Posterior vena cava (tissue), 2 donors: ENCODE results near the gene KRT84. TPM values are rescaled to one million over a fixed set of nuclear protein-coding genes. Genes with fewer than 3 reads are reported as not detected.

Source experiments
- DNase-seq: peaks from one replicate; pipeline ENCODE4 v3.0.0-alpha.2; 2020; ENCODE audit warnings: low spot score
- intact Hi-C, 2 donors: fragments of 100-400 bp; cut with DNase I; formaldehyde crosslinking; loops; one replicate each; pipeline versions ENCODE4 v1.14.1 to v1.14.2; 2022 to 2023
- total RNA-seq, 2 donors: library from RNA; stranded (reverse); fragmentation: NEBNext Ultra II Directional; extraction: Animal tissue kit (Norgen Biotek cat#: 25700); gene quantifications; one replicate each; pipeline ENCODE4 v1.2.1, GENCODE V29; 2021
- donor health status: DM: yes; HTN: yes; CAD: no.
- donor health status: DM: yes; HTN: yes; CAD: no.

KRT84 gene
- total RNA-seq, 2 donors from 2014 or later = not detected

DNA sequence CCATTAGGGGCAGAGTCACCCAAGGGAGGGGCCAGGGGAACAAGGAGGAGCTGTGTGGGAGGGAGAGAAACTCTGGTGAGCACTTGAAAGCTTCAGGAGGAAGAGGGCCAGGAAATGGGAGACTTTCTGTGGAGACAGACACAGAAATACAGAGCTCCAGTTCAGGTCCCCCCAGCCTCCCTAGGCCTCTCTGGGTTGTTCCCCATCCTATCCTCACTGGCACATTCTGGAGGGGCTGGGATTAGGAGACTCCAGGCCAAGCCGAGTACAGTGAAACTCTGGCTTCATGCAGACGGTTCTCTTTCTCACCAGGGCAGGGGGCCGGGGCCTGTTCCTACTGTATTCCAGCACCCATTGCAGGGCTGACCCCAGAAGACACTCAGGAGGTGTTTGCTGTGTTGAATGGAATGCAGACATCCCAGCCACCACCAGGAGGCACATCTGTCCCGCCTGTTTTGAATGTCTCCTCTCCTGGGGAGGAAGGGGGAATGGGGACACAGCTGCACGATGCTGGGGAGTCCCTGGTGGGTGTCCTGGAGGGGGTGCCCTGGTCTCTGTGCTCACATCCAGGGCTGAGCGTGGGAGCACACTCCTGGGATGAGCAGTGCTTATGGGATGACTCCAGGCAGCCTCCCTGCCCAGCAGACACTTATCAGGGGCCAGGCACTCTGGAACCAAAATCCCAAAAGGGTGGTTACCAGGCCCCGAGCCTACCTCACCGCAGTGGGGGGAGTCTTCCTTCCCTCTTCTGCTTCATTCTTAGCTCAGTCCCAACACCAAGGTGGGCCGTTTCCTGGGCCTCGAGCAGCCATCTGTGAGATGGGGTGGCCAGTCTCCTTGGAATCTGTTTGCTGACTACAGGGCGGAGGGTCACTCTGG is 5.5 kb upstream of the KRT84 start:
- no peak for DNase-seq
- intact Hi-C loops = no loop called here

- intact Hi-C loops = no loop called here
- DNase-seq = peak; percentile 72
These were observed 4.1 kb upstream of the KRT84 start for GRCh38 chr12:52389313-52390207.

DNA sequence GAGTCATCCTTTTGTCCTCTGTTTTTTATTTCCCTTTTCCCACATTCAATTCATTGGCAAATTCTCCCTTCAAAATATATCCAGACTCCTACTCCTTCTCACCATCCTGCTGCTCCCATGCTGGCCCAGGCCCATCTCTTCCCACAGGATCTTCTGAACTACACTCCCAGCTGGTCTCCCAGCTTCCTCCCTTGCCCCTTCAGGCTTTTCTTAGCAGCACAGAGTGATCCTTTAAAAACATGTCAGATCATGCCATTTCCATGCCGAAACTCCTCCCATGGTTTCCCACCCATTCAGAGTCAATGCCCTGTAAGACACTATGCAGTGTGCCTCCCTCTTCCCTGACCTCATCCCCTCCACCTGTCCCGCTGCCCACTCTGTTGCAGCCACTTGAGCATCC is 2.4 kb upstream of the KRT84 start:
- intact Hi-C loops = no loop called here
- peak; percentile 46 for DNase-seq

DNA sequence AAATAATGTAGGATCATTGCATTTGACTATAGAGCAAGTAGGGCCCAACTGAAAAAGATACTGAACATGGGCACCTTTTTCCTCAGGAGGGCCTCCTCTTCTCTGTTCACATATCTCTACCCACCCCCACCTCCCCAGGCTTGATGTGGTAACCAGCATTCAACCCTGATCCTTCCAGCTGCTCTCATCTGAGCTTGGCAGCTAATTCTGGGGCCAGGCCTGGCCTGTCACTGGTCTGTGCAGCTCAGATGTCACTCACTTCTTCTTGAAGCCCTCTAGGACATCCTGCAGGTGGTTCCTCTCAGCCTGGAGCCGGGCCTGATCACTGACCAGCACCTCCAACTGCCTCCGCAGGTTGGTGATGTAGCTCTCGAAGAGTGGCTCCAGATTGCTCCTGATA is 2.1 kb downstream of the KRT84 start:
- intact Hi-C loops = no loop called here
- peak; percentile 19 for DNase-seq

DNA sequence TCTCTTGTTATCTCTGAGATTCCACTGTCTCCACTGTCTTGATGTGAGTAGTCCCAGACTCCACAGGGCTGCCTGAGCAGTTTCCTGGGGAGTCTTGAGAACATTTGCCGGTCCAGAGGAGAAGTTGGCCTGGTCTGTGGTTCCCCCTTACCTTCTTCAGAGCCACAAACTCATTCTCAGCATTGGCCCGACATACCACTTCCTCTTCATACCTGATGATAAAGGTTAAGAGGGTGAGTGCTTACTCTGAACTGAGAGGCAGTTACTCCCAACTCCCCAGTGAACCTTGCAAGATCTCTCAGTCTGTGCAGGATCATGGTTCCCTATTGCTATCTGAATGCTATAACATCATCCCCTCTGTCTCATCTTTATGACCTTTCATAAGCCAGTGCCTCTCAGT is 2.6 kb downstream of the KRT84 start:
- intact Hi-C loops = no loop called here
- DNase-seq = peak; percentile 17

DNA sequence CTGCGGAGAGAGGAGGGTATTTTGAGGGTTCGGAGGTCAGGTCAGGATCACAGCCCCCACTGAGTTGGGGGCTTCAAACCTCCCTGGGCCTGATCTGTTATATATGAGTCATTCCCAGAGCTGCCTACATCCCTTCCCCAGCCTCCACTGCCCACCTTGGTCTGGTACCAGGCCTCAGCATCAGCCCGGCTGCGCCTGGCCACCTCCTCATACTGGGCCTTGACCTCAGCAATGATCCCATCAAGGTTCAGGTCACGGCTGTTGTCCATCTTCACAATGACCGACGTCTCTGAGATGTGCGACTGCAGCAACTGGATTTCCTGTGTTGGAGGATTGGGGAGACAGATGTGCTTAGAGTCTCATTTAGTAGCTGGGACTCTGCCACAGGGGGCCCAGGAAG is 4.2 kb downstream of the KRT84 start:
- intact Hi-C loops = no loop called here
- peak; percentile 68 for DNase-seq

DNA sequence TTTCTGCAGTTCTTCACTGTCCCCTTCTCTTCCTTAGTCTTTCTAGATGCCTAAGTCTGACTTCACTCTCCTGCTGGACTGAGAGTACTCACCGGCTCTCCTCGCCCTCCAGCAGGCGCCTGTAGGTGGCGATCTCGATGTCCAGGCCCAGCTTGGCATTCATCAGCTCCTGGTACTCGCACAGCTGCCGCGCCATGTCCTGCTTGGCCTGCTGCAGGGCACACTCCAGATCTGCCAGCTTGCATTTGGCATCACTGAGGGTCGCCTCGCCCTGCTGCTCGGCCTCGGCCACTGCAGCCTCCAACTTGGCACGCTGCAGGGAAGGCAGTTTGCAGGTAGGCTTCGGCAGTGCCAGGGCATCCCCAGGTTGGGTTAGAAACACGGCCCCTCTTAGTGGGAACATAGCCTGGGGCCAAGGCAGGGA is 5.2 kb downstream of the KRT84 start:
- peak; percentile 64 for DNase-seq
- intact Hi-C loops = no loop called here

DNA sequence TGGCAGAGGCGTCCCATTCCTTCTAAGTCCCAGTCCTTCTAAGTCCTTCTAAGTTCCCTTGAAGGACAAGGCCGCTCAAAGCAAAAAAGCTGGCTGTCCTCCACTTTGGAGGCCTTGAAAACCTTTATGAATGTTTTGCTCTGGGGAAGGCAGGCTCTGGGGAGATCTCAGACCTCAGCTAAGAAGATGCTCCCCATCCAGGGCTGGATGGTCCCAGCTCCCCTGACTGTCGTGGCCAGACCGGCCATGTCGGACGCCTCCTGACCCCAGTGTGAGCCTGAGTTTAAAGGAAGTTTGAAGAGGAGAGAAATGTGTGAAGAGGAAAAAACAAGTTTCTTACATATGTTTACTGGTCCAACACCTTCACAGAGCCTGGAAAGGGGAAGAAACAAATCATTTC is 5.9 kb downstream of the KRT84 start:
- peak; percentile 60 for DNase-seq
- intact Hi-C loops = no loop called here

DNA sequence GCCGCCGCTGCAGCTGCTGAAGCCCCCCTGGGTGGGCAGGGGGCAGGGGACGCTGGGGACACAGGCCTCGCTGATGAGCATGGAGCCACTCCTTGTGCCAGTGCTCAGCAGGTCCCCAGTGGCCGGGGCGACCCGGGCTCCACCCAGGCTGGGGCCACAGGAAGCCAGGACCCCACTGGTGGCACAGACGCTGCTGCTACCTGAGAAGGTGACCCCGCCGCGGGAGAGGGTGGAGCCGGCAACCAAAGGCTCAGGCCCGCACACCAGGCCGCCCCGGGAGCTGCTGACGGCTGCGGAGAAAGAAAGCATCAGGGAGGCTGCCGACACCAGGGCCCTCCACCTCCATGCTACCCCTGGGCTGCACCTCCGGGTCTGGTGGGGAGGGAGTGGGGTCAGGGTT is 7.4 kb downstream of the KRT84 start:
- intact Hi-C loops = no loop called here
- no peak for DNase-seq

DNA sequence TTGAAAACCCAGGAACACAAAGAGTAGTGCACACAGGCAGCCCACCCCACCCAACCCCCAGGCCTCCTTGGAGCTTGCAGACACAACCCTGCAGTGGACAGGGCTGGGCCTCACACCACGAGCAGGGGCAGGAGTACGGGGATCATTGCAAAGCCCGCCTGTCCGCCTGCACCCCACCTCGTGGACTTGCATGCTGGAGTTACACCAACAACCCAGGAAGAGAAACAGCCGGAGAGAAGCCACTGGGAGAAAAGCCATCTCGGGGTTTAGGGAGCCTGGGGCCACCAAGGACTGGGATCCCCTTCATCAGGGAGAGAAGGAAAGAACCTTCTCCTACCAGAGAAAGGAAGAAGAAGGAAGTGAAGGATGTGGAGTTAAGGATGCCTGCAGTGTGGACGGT is 8.2 kb downstream of the KRT84 start:
- DNase-seq = no peak
- intact Hi-C loops = no loop called here

GRCh38 chr12:52372216-52373154 is 13.0 kb downstream of the KRT84 start:
- intact Hi-C loops = no loop called here
- peak; percentile 94 for DNase-seq

- intact Hi-C loops = no loop called here
- DNase-seq = no peak
These were observed 13.7 kb downstream of the KRT84 start for GRCh38 chr12:52371716-52372115.

DNA sequence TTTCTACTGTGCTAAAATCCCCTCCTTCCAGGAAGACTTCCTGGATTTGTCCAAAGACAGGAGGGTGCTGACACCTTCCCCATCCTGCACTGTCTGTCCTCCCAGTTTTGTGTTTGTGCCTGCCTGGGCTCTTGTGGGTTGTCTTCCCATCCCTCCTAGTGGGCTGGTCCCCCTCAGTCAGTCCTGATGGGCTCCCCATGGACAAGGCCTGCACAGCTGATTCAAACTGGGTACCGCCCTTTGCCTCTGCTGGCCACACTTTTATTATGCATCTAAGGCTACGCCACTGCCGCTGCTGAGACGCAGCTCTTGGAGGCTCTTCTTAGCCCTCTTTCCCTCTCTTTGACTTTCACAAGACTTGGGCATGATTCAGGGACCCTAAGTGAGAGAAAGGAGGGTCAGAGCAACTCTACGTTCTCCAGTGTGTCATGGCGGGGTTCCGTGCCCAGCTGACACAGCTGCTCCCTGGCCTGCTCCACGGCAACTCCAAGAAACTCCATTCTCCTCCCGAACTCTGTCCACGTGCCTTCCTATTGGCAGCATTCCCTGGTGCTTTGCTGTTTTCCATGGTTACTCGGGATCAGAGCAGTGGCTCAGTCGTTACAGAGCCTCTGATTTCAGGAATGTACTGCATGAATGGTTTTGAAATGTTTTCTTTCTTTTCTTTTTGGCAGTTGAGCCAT is 14.4 kb downstream of the KRT84 start:
- DNase-seq = peak; percentile 88
- intact Hi-C loops = no loop called here

DNA sequence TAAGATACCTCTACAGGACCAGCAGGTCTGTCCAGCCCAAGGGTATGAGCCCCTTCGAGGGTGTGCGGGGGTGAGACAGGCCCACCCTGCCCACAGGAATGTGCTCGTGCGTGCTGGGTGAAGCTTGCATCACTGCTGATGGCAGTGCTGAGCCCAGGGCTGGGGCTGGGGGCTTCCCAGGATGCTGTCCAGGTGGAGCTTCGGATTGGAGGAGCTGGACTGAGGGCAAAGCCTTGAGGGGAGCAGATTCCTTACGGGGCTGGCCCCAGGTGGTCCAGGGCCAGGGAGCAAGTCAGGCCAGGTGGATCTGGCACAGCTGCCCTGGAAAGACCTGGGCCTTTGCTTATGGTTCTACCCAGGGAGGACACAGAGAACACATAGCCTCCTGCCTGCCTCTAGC is 15.6 kb downstream of the KRT84 start:
- intact Hi-C loops = no loop called here
- no peak for DNase-seq

DNA sequence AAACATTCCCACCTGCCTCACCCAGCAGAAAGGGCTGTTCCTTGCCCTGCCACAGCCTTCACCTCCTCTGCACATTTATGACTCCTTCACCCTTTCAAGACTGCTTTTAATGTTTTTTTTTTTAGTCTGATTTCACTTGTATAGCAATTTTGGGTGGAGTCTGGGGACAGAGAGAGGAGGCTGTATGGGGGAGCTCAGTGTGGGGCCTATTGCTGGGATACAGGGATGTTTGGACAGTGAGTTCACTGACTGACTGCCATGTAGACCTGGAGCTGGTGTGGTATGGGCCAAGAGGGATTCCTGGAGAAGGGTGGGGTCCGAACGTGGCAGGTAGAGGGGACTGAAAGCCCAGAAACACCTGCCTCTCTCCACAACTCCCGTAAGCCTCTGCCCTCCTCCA is 16.2 kb downstream of the KRT84 start:
- no peak for DNase-seq
- intact Hi-C loops = no loop called here

GRCh38 chr12:52368508-52368907 is 16.9 kb downstream of the KRT84 start:
- DNase-seq = no peak
- intact Hi-C loops = no loop called here

DNA sequence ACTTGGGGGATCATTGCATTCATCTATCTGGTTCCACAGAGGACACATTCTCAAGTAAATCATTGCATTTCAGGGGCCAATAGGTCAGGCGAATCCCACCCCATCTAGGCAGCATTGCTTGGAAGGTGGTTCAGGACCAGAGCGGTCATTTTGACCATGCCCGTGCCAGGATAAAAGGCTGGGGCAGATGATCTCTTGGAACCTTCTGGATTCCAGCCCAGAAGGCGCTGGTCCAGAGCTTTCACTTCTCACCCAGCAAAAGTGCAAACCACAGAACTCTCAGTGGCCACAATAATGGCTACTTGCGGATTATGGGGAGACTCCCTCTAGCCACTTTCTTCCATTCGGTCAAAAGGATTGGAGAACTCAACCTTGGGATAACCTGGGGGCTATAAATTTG is 17.6 kb downstream of the KRT84 start:
- DNase-seq = no peak
- intact Hi-C loops = no loop called here

- intact Hi-C loops = no loop called here
- DNase-seq = no peak
These were observed 18.5 kb downstream of the KRT84 start, which contains the start of gene KRT85 for GRCh38 chr12:52366738-52367485. Gene KRT85 (minus strand): TSS chr12:52367481. CDS start chr12:52367405, 76 bp downstream.
